AG04450 (cell line): ENCODE data around the gene EVA1A. TPM values are rescaled to one million over a fixed set of nuclear protein-coding genes. Genes with fewer than 3 reads are reported as not detected.
A peak's percentile ranks its signal among the peaks of the same experiment; 100 is the strongest.

Experiments
- CTCF ChIA-PET: fragments of 300-600, 350-600 bp; formaldehyde crosslinking; extraction: SDS; loops from one replicate; lab custom pipeline; 2022; ENCODE audit warnings: antibody characterized with exemption, inconsistent platforms; lab: Charles Lee
- POLR2A ChIA-PET: fragments of 350-600 bp; formaldehyde crosslinking; extraction: SDS; loops from one replicate; lab custom pipeline; 2021; ENCODE audit warnings: antibody characterized with exemption, inconsistent platforms; lab: Yijun Ruan, JAX
- DNase-seq: peaks from one replicate; pipeline ENCODE4 v3.0.0-alpha.2; 2011; ENCODE audit warnings: low read depth, low spot score
- H3K27ac ChIP-seq: one replicate; pipeline ENCODE4 v1.5.1; 2012; ENCODE audit warnings: low read depth, low read length, control low read depth
- H3K27me3 ChIP-seq: one replicate; pipeline ENCODE4 v1.6.0; 2012; ENCODE audit warnings: low read length; ENCODE audit not compliant: control insufficient read depth, insufficient read depth
- H3K4me3 ChIP-seq: 2 replicates; pipeline ENCODE4 v1.5.1; 2011; ENCODE audit warnings: mild to moderate bottlenecking, low read depth, low read length, control low read depth
- H3K9me3 ChIP-seq: 2 replicates; pipeline ENCODE4 v1.5.1; 2012; ENCODE audit warnings: low read length; ENCODE audit not compliant: control insufficient read depth, insufficient read depth
- polyA plus RNA-seq: library from polyadenylated mRNA; depleted of rRNA; stranded (reverse); fragments of >200 nt; gene quantifications from 2 replicates; pipeline ENCODE4 v1.2.3, GENCODE V29; 2011
- TF ChIP-seq, protein P1 (sequence below): IDR thresholded peaks from 2 replicates; pipeline ENCODE4 v1.5.1; 2011; ENCODE audit warnings: low read depth, low read length, control low read depth, inconsistent platforms

EVA1A gene
- polyA plus RNA-seq, 1 experiment: 22.8 TPM

DNA sequence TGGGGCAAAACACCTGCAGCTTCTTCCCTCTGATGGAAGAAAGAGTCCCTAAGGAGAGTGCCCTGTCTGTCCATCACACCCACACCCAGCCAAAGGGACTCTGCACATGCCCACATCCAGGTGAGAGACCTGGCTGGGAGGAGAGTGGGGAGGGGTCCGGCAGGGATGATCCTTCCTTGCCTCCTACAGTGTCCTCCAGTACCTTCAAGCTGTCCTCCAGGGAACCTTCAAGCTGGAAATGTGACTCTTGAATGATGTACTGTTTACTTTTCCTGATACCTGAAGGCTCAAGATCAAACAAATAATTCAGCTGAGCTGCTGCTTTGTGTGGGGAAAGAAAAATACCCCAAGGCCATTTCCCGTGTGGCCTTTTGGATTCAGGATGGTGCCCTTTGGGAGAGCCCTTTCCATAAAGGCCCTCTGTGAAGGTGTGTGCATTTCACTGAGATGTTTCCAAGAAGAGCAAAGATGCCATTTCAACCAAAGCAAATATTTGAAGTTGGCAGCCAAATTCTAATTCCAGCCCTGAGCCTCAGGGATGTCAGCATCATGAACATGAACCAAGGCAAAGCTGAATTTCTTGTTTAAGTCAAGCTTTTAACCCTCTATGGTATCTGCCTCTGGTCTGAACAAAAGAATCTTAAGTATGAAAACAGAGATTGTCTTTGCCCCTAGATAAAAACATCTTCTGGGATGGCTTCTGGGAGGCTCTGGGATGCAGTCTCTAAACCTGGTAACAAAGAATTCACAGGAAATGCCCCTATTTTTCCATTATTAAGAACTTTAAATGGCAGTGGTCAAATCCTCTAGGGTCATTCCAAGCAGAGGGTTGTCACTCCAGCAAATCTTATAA is 11.1 kb downstream of the EVA1A start:
- peak overlapping the region; percentile 21 for H3K27ac ChIP-seq
- no peak overlapping the region for H3K4me3 ChIP-seq
- ChIA-PET CTCF (interaction anchor here (0.8 to 3.1 kb wide), 3 partner anchors 57 to 59 kb away, joined by 3 to 14 read pairs (median 4); no protein-coding TSS in a partner anchor), POLR2A (no interaction called here)
- TF ChIP-seq, protein P1, sequence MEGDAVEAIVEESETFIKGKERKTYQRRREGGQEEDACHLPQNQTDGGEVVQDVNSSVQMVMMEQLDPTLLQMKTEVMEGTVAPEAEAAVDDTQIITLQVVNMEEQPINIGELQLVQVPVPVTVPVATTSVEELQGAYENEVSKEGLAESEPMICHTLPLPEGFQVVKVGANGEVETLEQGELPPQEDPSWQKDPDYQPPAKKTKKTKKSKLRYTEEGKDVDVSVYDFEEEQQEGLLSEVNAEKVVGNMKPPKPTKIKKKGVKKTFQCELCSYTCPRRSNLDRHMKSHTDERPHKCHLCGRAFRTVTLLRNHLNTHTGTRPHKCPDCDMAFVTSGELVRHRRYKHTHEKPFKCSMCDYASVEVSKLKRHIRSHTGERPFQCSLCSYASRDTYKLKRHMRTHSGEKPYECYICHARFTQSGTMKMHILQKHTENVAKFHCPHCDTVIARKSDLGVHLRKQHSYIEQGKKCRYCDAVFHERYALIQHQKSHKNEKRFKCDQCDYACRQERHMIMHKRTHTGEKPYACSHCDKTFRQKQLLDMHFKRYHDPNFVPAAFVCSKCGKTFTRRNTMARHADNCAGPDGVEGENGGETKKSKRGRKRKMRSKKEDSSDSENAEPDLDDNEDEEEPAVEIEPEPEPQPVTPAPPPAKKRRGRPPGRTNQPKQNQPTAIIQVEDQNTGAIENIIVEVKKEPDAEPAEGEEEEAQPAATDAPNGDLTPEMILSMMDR: no peak
- H3K9me3 ChIP-seq: no peaks in the 10 kb centered on the region
- no peaks in the 10 kb centered on the region for H3K27me3 ChIP-seq
- no peak for DNase-seq

DNA sequence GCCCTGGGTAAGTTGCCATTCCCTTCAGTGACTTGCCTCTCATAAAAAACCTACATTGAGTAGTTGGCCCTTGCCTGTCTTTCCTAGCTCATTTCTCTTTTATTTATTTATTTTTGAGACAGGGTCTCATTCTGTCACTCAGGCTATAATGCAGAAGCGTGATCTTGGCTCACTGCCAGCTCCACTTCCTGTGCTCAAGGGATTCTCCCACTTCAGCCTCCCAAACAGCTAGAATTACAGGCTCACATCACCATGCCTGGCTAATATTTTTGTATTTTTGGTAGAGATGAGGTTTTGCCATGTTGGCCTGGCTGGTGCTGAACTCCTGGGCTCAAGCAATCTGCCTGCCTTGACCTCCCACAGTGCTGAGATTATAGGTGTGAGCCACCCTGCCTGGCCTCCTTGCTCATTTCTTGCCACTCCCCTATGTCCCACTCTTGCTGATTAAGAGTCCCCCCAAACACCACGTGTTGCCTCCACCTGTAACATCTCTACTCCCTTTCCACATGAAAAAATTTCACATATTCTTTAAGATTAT is 12.6 kb downstream of the EVA1A start:
- TF ChIP-seq, protein P1: no peak
- ChIA-PET CTCF (interaction anchor here (1.4 to 3.1 kb wide), 2 partner anchors 13 to 61 kb away, joined by 4 to 14 read pairs; partner anchors contain the start of gene EVA1A), POLR2A (no interaction called here)
- DNase-seq: no peak
- Histone ChIP-seq H3K27ac (peak overlapping the region; percentile 86), H3K9me3 (no peaks in the 10 kb centered on the region), H3K4me3 (no peak overlapping the region), H3K27me3 (no peaks in the 10 kb centered on the region)

DNA sequence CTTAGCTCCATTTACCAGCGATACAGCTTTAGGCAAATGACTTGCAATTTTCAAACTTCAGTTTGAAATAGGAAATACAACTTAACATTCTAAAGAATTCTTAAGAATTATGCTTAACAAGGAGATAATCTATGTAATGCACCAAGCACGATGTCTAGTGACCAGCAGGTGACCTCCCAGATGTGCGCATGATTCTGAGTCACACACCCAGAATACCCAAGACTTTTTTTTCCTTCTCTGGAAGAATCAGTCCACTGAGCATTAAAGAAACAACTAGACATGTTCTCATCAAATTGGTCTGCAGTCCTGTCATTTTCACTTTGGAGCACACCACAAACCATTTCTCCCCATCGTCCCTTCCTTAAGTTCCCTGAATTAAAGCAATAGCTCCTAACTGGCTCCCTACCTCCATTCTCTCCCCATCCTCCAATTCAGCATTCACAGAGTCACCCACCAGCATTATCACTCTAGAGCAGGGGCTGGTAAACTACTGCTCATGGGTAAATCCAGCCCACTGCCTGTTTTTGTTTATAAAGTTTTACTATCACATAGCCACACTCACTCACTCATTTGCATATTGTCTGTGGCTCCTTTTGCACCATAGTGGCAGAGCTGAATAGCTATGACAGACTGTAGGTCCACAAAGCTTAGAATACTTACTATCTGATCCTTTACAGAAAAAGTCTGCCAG is 13.2 kb downstream of the EVA1A start:
- TF ChIP-seq, protein P1: no peak
- CTCF ChIA-PET: interaction anchor here (0.7 to 3.1 kb wide), 3 partner anchors 13 to 61 kb away, joined by 3 to 14 read pairs (median 4); partner anchors contain the start of gene EVA1A
- peak; percentile 53 for DNase-seq
- Histone ChIP-seq H3K4me3 (no peak overlapping the region), H3K27me3 (no peaks in the 10 kb centered on the region), H3K27ac (peak overlapping the region; percentile 86), H3K9me3 (no peaks in the 10 kb centered on the region)
- POLR2A ChIA-PET: no interaction called here

DNA sequence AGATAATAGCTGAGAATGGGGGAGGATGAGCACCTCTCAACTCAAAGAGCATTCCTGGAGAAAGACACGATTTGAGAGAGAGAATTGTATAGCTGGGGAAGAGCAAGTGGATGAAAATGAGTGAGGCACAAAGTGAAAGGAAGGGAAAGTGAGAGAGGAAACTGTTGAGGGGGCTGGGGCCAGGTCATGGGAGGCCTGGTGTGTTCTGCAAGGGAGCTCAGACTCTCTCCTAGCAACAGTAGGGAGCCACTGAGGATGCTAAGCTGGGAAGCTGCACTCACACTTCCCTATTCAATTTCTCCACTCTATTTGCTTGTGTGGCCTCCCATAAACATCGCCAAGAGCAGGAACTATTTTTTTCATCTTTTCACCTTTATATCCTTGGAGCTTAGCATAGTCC is 14.8 kb downstream of the EVA1A start:
- TF ChIP-seq, protein P1: no peak

More for the DNA sequence above, 14.8 kb downstream of the EVA1A start:
- Histone ChIP-seq H3K9me3 (no peaks in the 10 kb centered on the region), H3K4me3 (no peak overlapping the region), H3K27me3 (no peaks in the 10 kb centered on the region), H3K27ac (peak overlapping the region; percentile 4)
- CTCF ChIA-PET: interaction anchor here (1.0 to 2.4 kb wide), 4 partner anchors 15 to 82 kb away, joined by 3 to 12 read pairs (median 4); partner anchors contain the start of gene EVA1A
- POLR2A ChIA-PET: no interaction called here
- no peak for DNase-seq
